Mammary epithelial cell (primary cell): ENCODE measurements around the gene ATRIP.

Experiments used
- EZH2 ChIP-seq: IDR thresholded peaks from 2 replicates; pipeline ENCODE4 v1.6.1; 2012; ENCODE audit warnings: low read length, inconsistent platforms, borderline replicate concordance
- TF ChIP-seq, protein P1 (sequence below), 2 donors: IDR thresholded peaks in 1 of 2; conservative IDR thresholded peaks in 1 of 2; 2 replicates each; pipeline ENCODE4 v1.5.1; 2011 to 2012; ENCODE audit warnings: inconsistent platforms in 2 of 2, low read length in 2 of 2, mild to moderate bottlenecking in 2 of 2, control low read depth in 1 of 2, low read depth in 1 of 2; ENCODE audit not compliant: insufficient read depth in 1 of 2; ENCODE audit errors: extremely low read depth in 1 of 2

DNA sequence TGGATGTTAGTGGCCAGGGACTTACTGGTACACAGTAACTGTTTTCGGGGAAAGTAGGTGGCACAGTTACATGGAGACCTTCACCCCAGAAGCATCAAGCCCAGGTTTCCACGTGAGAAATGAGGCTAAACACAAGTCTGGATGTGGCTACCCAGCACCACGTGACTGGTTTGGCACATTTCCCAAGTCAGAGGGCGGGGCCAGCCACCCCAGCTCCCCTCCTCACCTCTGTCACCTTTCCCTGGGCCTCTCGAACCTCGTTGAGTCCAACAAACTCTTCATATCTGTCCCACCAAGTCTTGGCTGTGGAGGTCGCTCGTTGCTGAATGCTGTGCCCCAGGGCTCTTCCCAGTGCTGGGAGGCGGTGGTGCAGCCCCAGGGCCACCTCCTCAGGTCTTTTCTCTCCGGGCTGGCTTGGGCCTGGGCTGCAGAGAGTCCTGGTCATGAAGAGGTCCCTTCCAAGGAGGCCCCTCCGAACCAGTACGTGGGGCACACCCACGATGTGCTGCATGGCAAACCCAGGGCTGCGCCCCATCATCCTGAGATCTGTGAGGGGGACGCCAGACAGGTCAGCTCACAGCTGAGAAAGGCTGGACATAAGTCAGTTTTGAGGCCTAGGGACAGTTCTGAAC is 11.8 kb upstream of the ATRIP start:
- TF ChIP-seq, protein P1, sequence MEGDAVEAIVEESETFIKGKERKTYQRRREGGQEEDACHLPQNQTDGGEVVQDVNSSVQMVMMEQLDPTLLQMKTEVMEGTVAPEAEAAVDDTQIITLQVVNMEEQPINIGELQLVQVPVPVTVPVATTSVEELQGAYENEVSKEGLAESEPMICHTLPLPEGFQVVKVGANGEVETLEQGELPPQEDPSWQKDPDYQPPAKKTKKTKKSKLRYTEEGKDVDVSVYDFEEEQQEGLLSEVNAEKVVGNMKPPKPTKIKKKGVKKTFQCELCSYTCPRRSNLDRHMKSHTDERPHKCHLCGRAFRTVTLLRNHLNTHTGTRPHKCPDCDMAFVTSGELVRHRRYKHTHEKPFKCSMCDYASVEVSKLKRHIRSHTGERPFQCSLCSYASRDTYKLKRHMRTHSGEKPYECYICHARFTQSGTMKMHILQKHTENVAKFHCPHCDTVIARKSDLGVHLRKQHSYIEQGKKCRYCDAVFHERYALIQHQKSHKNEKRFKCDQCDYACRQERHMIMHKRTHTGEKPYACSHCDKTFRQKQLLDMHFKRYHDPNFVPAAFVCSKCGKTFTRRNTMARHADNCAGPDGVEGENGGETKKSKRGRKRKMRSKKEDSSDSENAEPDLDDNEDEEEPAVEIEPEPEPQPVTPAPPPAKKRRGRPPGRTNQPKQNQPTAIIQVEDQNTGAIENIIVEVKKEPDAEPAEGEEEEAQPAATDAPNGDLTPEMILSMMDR (conservative IDR thresholded peaks at IDR 0.05 in 1 of 2, IDR thresholded peaks at IDR 0.05 in 1 of 2; ENCODE audit: extremely low read depth in 1 of 2, insufficient read depth in 1 of 2, low read depth in 1 of 2, low read length in 2 of 2): no peak
- no peak for TF ChIP-seq EZH2
